Mesenteric fat pad (tissue), 1 donor: ENCODE results near the gene ADAM12. TPM values are rescaled to one million over a fixed set of nuclear protein-coding genes. Genes with fewer than 3 reads are reported as not detected.
"Not testable (repeated sequence)": the region's sequence is repeated elsewhere in the genome, so short reads cannot be mapped to it uniquely, and the experiment has no call there.

Experiments used
- DNase-seq: peaks from one replicate; pipeline ENCODE4 v3.0.0-alpha.2; 2020; ENCODE audit warnings: low spot score
- total RNA-seq: library from RNA; stranded (reverse); fragmentation: NEBNext Ultra II Directional; extraction: Animal tissue kit (Norgen Biotek cat#: 25700); gene quantifications from one replicate; pipeline ENCODE4 v1.2.1, GENCODE V29; 2021
- donor health status: DM: yes; HTN: yes; CAD: no.

Gene ADAM12
- total RNA-seq, 1 donor from 2014 or later: 77.9 TPM

GRCh38 chr10:126375926-126376554 is 12.2 kb downstream of the ADAM12 start:
- no peak for DNase-seq

- no peak for DNase-seq
Measured at GRCh38 chr10:126375299-126375698, 13.0 kb downstream of the ADAM12 start.

- DNase-seq: no peak
Measured at GRCh38 chr10:126374435-126374834, 13.8 kb downstream of the ADAM12 start.

GRCh38 chr10:126373972-126374371 is 14.3 kb downstream of the ADAM12 start:
- no peak for DNase-seq

- no peak for DNase-seq
Measured at GRCh38 chr10:126373147-126373546, 15.1 kb downstream of the ADAM12 start.

- no peak for DNase-seq
Measured at GRCh38 chr10:126372396-126372795, 15.9 kb downstream of the ADAM12 start.

- no peak for DNase-seq
Measured at GRCh38 chr10:126369125-126369710, 19.1 kb downstream of the ADAM12 start.

GRCh38 chr10:126357169-126357568 is 31.1 kb downstream of the ADAM12 start:
- DNase-seq: no peak

- DNase-seq: no peak
Measured at GRCh38 chr10:126353666-126354065, 34.6 kb downstream of the ADAM12 start.

- DNase-seq: no peak
Measured at GRCh38 chr10:126352453-126352852, 35.8 kb downstream of the ADAM12 start.

- DNase-seq: no peak
Measured at GRCh38 chr10:126351021-126351420, 37.3 kb downstream of the ADAM12 start.

- DNase-seq: no peak
Measured at GRCh38 chr10:126350216-126350992, 37.9 kb downstream of the ADAM12 start.

GRCh38 chr10:126349676-126350075 is 38.6 kb downstream of the ADAM12 start:
- DNase-seq: no peak

GRCh38 chr10:126349101-126349500 is 39.2 kb downstream of the ADAM12 start:
- no peak for DNase-seq

GRCh38 chr10:126343496-126343895 is 44.8 kb downstream of the ADAM12 start:
- not testable (repeated sequence) for DNase-seq

GRCh38 chr10:126342680-126343079 is 45.6 kb downstream of the ADAM12 start:
- DNase-seq: no peak

- DNase-seq: no peak
Measured at GRCh38 chr10:126341491-126341890, 46.8 kb downstream of the ADAM12 start.

GRCh38 chr10:126337251-126337810 is 50.9 kb downstream of the ADAM12 start:
- no peak for DNase-seq

- no peak for DNase-seq
Measured at GRCh38 chr10:126336801-126337200, 51.5 kb downstream of the ADAM12 start.

- DNase-seq: no peak
Measured at GRCh38 chr10:126334272-126334671, 54.0 kb downstream of the ADAM12 start.

GRCh38 chr10:126332576-126332975 is 55.7 kb downstream of the ADAM12 start:
- DNase-seq: no peak

- no peak for DNase-seq
Measured at GRCh38 chr10:126331101-126331500, 57.2 kb downstream of the ADAM12 start.
